Measurements from ENCODE around the gene CEP41. TPM values are rescaled to one million over a fixed set of nuclear protein-coding genes. Genes with fewer than 3 reads are reported as not detected.
A peak's percentile ranks its signal among the peaks of the same experiment; 100 is the strongest.

CEP41 gene
- polyA plus RNA-seq (2013, experiment 1 of 2), result 20.9 TPM
- polyA plus RNA-seq (2013, experiment 2 of 2), result 21.0 TPM

- no CpG with 5 or more reads among the region's 61 CpGs for WGBS, 2 donors (ENCODE audit: extremely low coverage in 2 of 2, insufficient read length in 2 of 2, insufficient replicate concordance in 1 of 2)
- peaks cover 0 to 29% of the 10 kb centered on the region in 2 donors for H3K9me3 ChIP-seq (replicated peaks in 1 of 2; ENCODE audit: control insufficient read depth in 2 of 2, insufficient read depth in 1 of 2, low read depth in 1 of 2, low read length in 2 of 2)
- peaks cover 10 to 18% of the 10 kb centered on the region in 2 donors for H3K4me1 ChIP-seq (ENCODE audit: control insufficient read depth in 2 of 2, insufficient read depth in 1 of 2, low read depth in 1 of 2, low read length in 2 of 2)
- H3K27me3 ChIP-seq (ENCODE audit: control insufficient read depth in 3 of 3, insufficient read depth in 3 of 3, low read depth in 1 of 3, low read length in 3 of 3), result no peaks in the 10 kb centered on the region
- H3K4me2 ChIP-seq (ENCODE audit: insufficient read depth, low read length, poor library complexity, severe bottlenecking), result peak within 1 kb of the TSS; percentile 62
- H2BK12ac ChIP-seq (ENCODE audit: low read length), result no peak within 1 kb of the TSS
- H2BK5ac ChIP-seq (ENCODE audit: low read length), result peak within 1 kb of the TSS; percentile 96
- no peak within 1 kb of the TSS for H4K8ac ChIP-seq (ENCODE audit: low read depth, low read length)
- H3K79me1 ChIP-seq (ENCODE audit: low read depth, low read length), result peaks cover 2% of the 10 kb centered on the region
- peak within 1 kb of the TSS; percentile 86 to 91 for H3K4me3 ChIP-seq (ENCODE audit: low read length in 2 of 2)
- peak; percentile 98 for DNase-seq (ENCODE audit: low spot score)
- H3K23ac ChIP-seq (ENCODE audit: low read depth, low read length, poor library complexity), result peak within 1 kb of the TSS; percentile 65
- peak within 1 kb of the TSS; percentile 98 for H3K18ac ChIP-seq (ENCODE audit: low read length)
- H2BK15ac ChIP-seq (ENCODE audit: low read length), result peak within 1 kb of the TSS; percentile 84
- peak within 1 kb of the TSS; percentile 86 for H2AK5ac ChIP-seq (ENCODE audit: low read depth, low read length)
- H3K27ac ChIP-seq (replicated peaks; ENCODE audit: low read length), result peak within 1 kb of the TSS; percentile 98
- peak within 1 kb of the TSS; percentile 2 for H3K4ac ChIP-seq (ENCODE audit: low read length)
- peak within 1 kb of the TSS; percentile 85 for H2BK120ac ChIP-seq (ENCODE audit: low read depth, low read length)
- H3K36me3 ChIP-seq (replicated peaks in 1 of 2; ENCODE audit: control insufficient read depth in 2 of 2, insufficient read depth in 2 of 2, low read length in 2 of 2), result no peaks in the 10 kb centered on the region
- peak within 1 kb of the TSS; percentile 91 for H4K91ac ChIP-seq (ENCODE audit: low read depth, low read length, poor library complexity)
- peak within 1 kb of the TSS; percentile 90 for H3K9ac ChIP-seq (ENCODE audit: low read depth, low read length, poor library complexity)
- no peak within 1 kb of the TSS for H3K14ac ChIP-seq (ENCODE audit: low read length)
- H2AFZ ChIP-seq (ENCODE audit: low read length), result peak within 1 kb of the TSS; percentile 98
These were observed at the start of gene CEP41 for GRCh38 chr7:130440527-130441365. Gene CEP41, minus strand, starts transcription at chr7:130441016. Its CDS starts 50 bp downstream, at chr7:130440966.

GRCh38 chr7:130490311-130490791, 49.5 kb upstream of the CEP41 start:
- peak overlapping the region; percentile 83 for H3K27ac ChIP-seq (replicated peaks; ENCODE audit: low read length)
- H3K27me3 ChIP-seq (ENCODE audit: control insufficient read depth in 3 of 3, insufficient read depth in 3 of 3, low read depth in 1 of 3, low read length in 3 of 3), result no peaks in the 10 kb centered on the region
- H2BK5ac ChIP-seq (ENCODE audit: low read length), result no peak overlapping the region
- no peak overlapping the region for H2BK15ac ChIP-seq (ENCODE audit: low read length)
- peak overlapping the region; percentile 10 for H2AFZ ChIP-seq (ENCODE audit: low read length)
- peaks cover 4 to 9% of the 10 kb centered on the region in 2 donors for H3K36me3 ChIP-seq (replicated peaks in 1 of 2; ENCODE audit: control insufficient read depth in 2 of 2, insufficient read depth in 2 of 2, low read length in 2 of 2)
- H3K4me1 ChIP-seq (ENCODE audit: control insufficient read depth in 2 of 2, insufficient read depth in 1 of 2, low read depth in 1 of 2, low read length in 2 of 2), result peaks cover 3 to 5% of the 10 kb centered on the region in 2 donors
- no peak overlapping the region for H2BK12ac ChIP-seq (ENCODE audit: low read length)
- DNase-seq (ENCODE audit: low spot score), result peak; percentile 79
- no peak overlapping the region for H4K8ac ChIP-seq (ENCODE audit: low read depth, low read length)
- H3K4me3 ChIP-seq (ENCODE audit: low read length in 2 of 2), result peak overlapping the region; percentile 24 to 37
- no peak overlapping the region for H2AK5ac ChIP-seq (ENCODE audit: low read depth, low read length)
- H3K9ac ChIP-seq (ENCODE audit: low read depth, low read length, poor library complexity), result no peak overlapping the region
- H3K79me1 ChIP-seq (ENCODE audit: low read depth, low read length), result peaks cover 11% of the 10 kb centered on the region
- no CpG with 5 or more reads among the region's 21 CpGs for WGBS, 2 donors (ENCODE audit: extremely low coverage in 2 of 2, insufficient read length in 2 of 2, insufficient replicate concordance in 1 of 2)
- H3K4me2 ChIP-seq (ENCODE audit: insufficient read depth, low read length, poor library complexity, severe bottlenecking), result peak overlapping the region; percentile 48
- no peak overlapping the region for H4K91ac ChIP-seq (ENCODE audit: low read depth, low read length, poor library complexity)
- H3K4ac ChIP-seq (ENCODE audit: low read length), result no peak overlapping the region
- no peak overlapping the region for H3K14ac ChIP-seq (ENCODE audit: low read length)
- H3K18ac ChIP-seq (ENCODE audit: low read length), result no peak overlapping the region
- H3K9me3 ChIP-seq (replicated peaks in 1 of 2; ENCODE audit: control insufficient read depth in 2 of 2, insufficient read depth in 1 of 2, low read depth in 1 of 2, low read length in 2 of 2), result peaks cover 9 to 10% of the 10 kb centered on the region in 2 donors
- H3K23ac ChIP-seq (ENCODE audit: low read depth, low read length, poor library complexity), result peak overlapping the region; percentile 26
- H2BK120ac ChIP-seq (ENCODE audit: low read depth, low read length), result no peak overlapping the region

- Histone ChIP-seq H2BK12ac (ENCODE audit: low read length) (no peak overlapping the region), H3K9me3 (replicated peaks in 1 of 2; ENCODE audit: control insufficient read depth in 2 of 2, insufficient read depth in 1 of 2, low read depth in 1 of 2, low read length in 2 of 2) (peaks cover 9 to 10% of the 10 kb centered on the region in 2 donors), H2BK15ac (ENCODE audit: low read length) (no peak overlapping the region), H2BK5ac (ENCODE audit: low read length) (no peak overlapping the region), H3K4me3 (ENCODE audit: low read length in 2 of 2) (no peak overlapping the region), H2AK5ac (ENCODE audit: low read depth, low read length) (no peak overlapping the region), H3K27me3 (ENCODE audit: control insufficient read depth in 3 of 3, insufficient read depth in 3 of 3, low read depth in 1 of 3, low read length in 3 of 3) (no peaks in the 10 kb centered on the region), H3K27ac (replicated peaks; ENCODE audit: low read length) (peak overlapping the region; percentile 76), H2AFZ (ENCODE audit: low read length) (no peak overlapping the region), H3K36me3 (replicated peaks in 1 of 2; ENCODE audit: control insufficient read depth in 2 of 2, insufficient read depth in 2 of 2, low read length in 2 of 2) (peaks cover under 1 to 2% of the 10 kb centered on the region in 2 donors), H3K79me1 (ENCODE audit: low read depth, low read length) (peaks cover 11% of the 10 kb centered on the region), H3K23ac (ENCODE audit: low read depth, low read length, poor library complexity) (no peak overlapping the region), H3K9ac (ENCODE audit: low read depth, low read length, poor library complexity) (no peak overlapping the region), H2BK120ac (ENCODE audit: low read depth, low read length) (no peak overlapping the region), H3K4me1 (ENCODE audit: control insufficient read depth in 2 of 2, insufficient read depth in 1 of 2, low read depth in 1 of 2, low read length in 2 of 2) (peaks cover 0 to 4% of the 10 kb centered on the region in 2 donors), H3K4ac (ENCODE audit: low read length) (no peak overlapping the region), H3K18ac (ENCODE audit: low read length) (peak overlapping the region; percentile 15), H3K14ac (ENCODE audit: low read length) (no peak overlapping the region), H4K8ac (ENCODE audit: low read depth, low read length) (no peak overlapping the region), H3K4me2 (ENCODE audit: insufficient read depth, low read length, poor library complexity, severe bottlenecking) (no peak overlapping the region), H4K91ac (ENCODE audit: low read depth, low read length, poor library complexity) (no peak overlapping the region)
- no CpG with 5 or more reads among the region's 10 CpGs for WGBS, 2 donors (ENCODE audit: extremely low coverage in 2 of 2, insufficient read length in 2 of 2, insufficient replicate concordance in 1 of 2)
- no peak for DNase-seq (ENCODE audit: low spot score)
These were observed 48.5 kb upstream of the CEP41 start for GRCh38 chr7:130489140-130489983.
